GM19468 (cell line): ENCODE measurements around the gene GDF3.
"Not testable (repeated sequence)": the region's sequence is repeated elsewhere in the genome, so short reads cannot be mapped to it uniquely, and the experiment has no call there.

Experiments used
- ATAC-seq: cut with Tn5 transposase; IDR thresholded peaks from one replicate; pipeline ENCODE4 v1.9.1; 2021; ENCODE audit warnings: mild to moderate bottlenecking, moderate library complexity, moderate number of reproducible peaks; ENCODE audit not compliant: unreplicated experiment; ENCODE audit errors: extremely low read depth

GDF3 gene

GRCh38 chr12:7695566-7696197 lies at the start of gene GDF3:
Gene GDF3, minus strand, starts transcription at chr12:7695775. Its CDS starts 47 bp downstream, at chr12:7695728.
- no peak for ATAC-seq

- no peak for ATAC-seq
Measured at GRCh38 chr12:7732993-7733392, 37.4 kb upstream of the GDF3 start.

GRCh38 chr12:7731486-7731885 lies 35.9 kb upstream of the GDF3 start:
- no peak for ATAC-seq

- ATAC-seq: not testable (repeated sequence)
Measured at GRCh38 chr12:7730984-7731383, 35.4 kb upstream of the GDF3 start.

GRCh38 chr12:7729746-7730145 lies 34.2 kb upstream of the GDF3 start:
- ATAC-seq: no peak

GRCh38 chr12:7723926-7724325 lies 28.4 kb upstream of the GDF3 start:
- no peak for ATAC-seq

- no peak for ATAC-seq
Measured at GRCh38 chr12:7719946-7720730, 24.6 kb upstream of the GDF3 start.

- no peak for ATAC-seq
Measured at GRCh38 chr12:7716381-7716780, 20.8 kb upstream of the GDF3 start.

GRCh38 chr12:7712841-7713442 lies 17.4 kb upstream of the GDF3 start:
- ATAC-seq: no peak

GRCh38 chr12:7711133-7711532 lies 15.6 kb upstream of the GDF3 start, which contains the start of gene DPPA3:
Gene DPPA3, plus strand, starts transcription at chr12:7711433. Its CDS starts 138 bp downstream, at chr12:7711571.
- ATAC-seq: no peak

GRCh38 chr12:7709969-7710675 lies 14.5 kb upstream of the GDF3 start:
- no peak for ATAC-seq

GRCh38 chr12:7705846-7706245 lies 10.3 kb upstream of the GDF3 start:
- ATAC-seq: no peak

- ATAC-seq: no peak
Measured at GRCh38 chr12:7695237-7695560, 376 bp downstream of the GDF3 start.

GRCh38 chr12:7694556-7695236 lies 879 bp downstream of the GDF3 start:
- ATAC-seq: no peak

GRCh38 chr12:7693793-7694192 lies 1.8 kb downstream of the GDF3 start:
- no peak for ATAC-seq

GRCh38 chr12:7681535-7681934 lies 14.0 kb downstream of the GDF3 start:
- no peak for ATAC-seq

- ATAC-seq: no peak
Measured at GRCh38 chr12:7679251-7680045, 16.1 kb downstream of the GDF3 start.

GRCh38 chr12:7678744-7679143 lies 16.8 kb downstream of the GDF3 start:
- ATAC-seq: no peak

GRCh38 chr12:7677432-7677888 lies 18.1 kb downstream of the GDF3 start:
- ATAC-seq: not testable (repeated sequence)
